Activated naive CD8-positive, alpha-beta T cell (primary cell): ENCODE measurements around the gene MEIOSIN.

Experiments used
- H3K27ac Mint-ChIP-seq: one replicate; pipeline ENCODE4 v1.8.0; 2021; ENCODE audit warnings: mixed read lengths
- H3K27me3 Mint-ChIP-seq: one replicate; pipeline ENCODE4 v1.8.0; 2021; ENCODE audit warnings: mixed read lengths
- H3K36me3 Mint-ChIP-seq: one replicate; pipeline ENCODE4 v1.8.0; 2021; ENCODE audit warnings: mixed read lengths
- H3K4me1 Mint-ChIP-seq: one replicate; pipeline ENCODE4 v1.8.0; 2021; ENCODE audit warnings: low read depth, mixed read lengths
- H3K4me3 Mint-ChIP-seq: one replicate; pipeline ENCODE4 v1.8.0; 2021; ENCODE audit warnings: mild to moderate bottlenecking, mixed read lengths
- H3K9me3 Mint-ChIP-seq: one replicate; pipeline ENCODE4 v1.8.0; 2021; ENCODE audit warnings: low read depth, mixed read lengths

MEIOSIN gene

GRCh38 chr19:45779231-45780145, 46.2 kb downstream of the MEIOSIN start:
- Mint-ChIP-seq H3K4me3 (peak overlapping the region; percentile 82), H3K27ac (no peak overlapping the region), H3K27me3 (peaks cover 9% of the 10 kb centered on the region)

GRCh38 chr19:45780146-45780447, 46.9 kb downstream of the MEIOSIN start:
- no peaks in the 10 kb centered on the region for H3K9me3 Mint-ChIP-seq
- H3K4me3 Mint-ChIP-seq: no peak overlapping the region
- H3K36me3 Mint-ChIP-seq: peaks cover 4% of the 10 kb centered on the region
- H3K27me3 Mint-ChIP-seq: peaks cover 10% of the 10 kb centered on the region
- peaks cover 16% of the 10 kb centered on the region for H3K4me1 Mint-ChIP-seq
- no peak overlapping the region for H3K27ac Mint-ChIP-seq

More at GRCh38 chr19:45779231-45780145, 46.2 kb downstream of the MEIOSIN start:
- Mint-ChIP-seq H3K4me1 (peaks cover 16% of the 10 kb centered on the region), H3K36me3 (peaks cover 4% of the 10 kb centered on the region), H3K9me3 (no peaks in the 10 kb centered on the region)

- Mint-ChIP-seq H3K9me3 (no peaks in the 10 kb centered on the region), H3K4me1 (peaks cover 16% of the 10 kb centered on the region), H3K36me3 (peaks cover 4% of the 10 kb centered on the region), H3K27ac (no peak overlapping the region), H3K27me3 (peaks cover 10% of the 10 kb centered on the region), H3K4me3 (no peak overlapping the region)
Measured at GRCh38 chr19:45780448-45781213, 47.4 kb downstream of the MEIOSIN start.

GRCh38 chr19:45781214-45782161, 48.2 kb downstream of the MEIOSIN start:
- peaks cover 6% of the 10 kb centered on the region for H3K36me3 Mint-ChIP-seq
- peaks cover 10% of the 10 kb centered on the region for H3K27me3 Mint-ChIP-seq
- H3K9me3 Mint-ChIP-seq: no peaks in the 10 kb centered on the region
- H3K4me3 Mint-ChIP-seq: no peak overlapping the region
- peaks cover 16% of the 10 kb centered on the region for H3K4me1 Mint-ChIP-seq
- no peak overlapping the region for H3K27ac Mint-ChIP-seq

- Mint-ChIP-seq H3K27ac (no peak within 1 kb of the TSS), H3K4me1 (peaks cover 16% of the 10 kb centered on the region), H3K36me3 (peaks cover 7% of the 10 kb centered on the region), H3K4me3 (no peak within 1 kb of the TSS), H3K27me3 (peaks cover 10% of the 10 kb centered on the region), H3K9me3 (no peaks in the 10 kb centered on the region)
Measured at GRCh38 chr19:45782162-45782691, 49.0 kb downstream of the MEIOSIN start, which contains the start of gene DMPK. Gene DMPK (minus strand): TSS chr19:45782490. CDS start chr19:45782352, 138 bp downstream.

GRCh38 chr19:45782820-45783785, 49.9 kb downstream of the MEIOSIN start:
- Mint-ChIP-seq H3K27ac (no peak overlapping the region), H3K36me3 (peaks cover 9% of the 10 kb centered on the region), H3K27me3 (peaks cover 12% of the 10 kb centered on the region), H3K4me1 (peaks cover 16% of the 10 kb centered on the region), H3K4me3 (no peak overlapping the region), H3K9me3 (no peaks in the 10 kb centered on the region)

- H3K36me3 Mint-ChIP-seq: peaks cover 15% of the 10 kb centered on the region
- peaks cover 15% of the 10 kb centered on the region for H3K27me3 Mint-ChIP-seq
- H3K27ac Mint-ChIP-seq: no peak overlapping the region
- no peak overlapping the region for H3K4me3 Mint-ChIP-seq
- no peaks in the 10 kb centered on the region for H3K9me3 Mint-ChIP-seq
- peaks cover 8% of the 10 kb centered on the region for H3K4me1 Mint-ChIP-seq
Measured at GRCh38 chr19:45784096-45784495, 50.9 kb downstream of the MEIOSIN start.

- peaks cover 12% of the 10 kb centered on the region for H3K27me3 Mint-ChIP-seq
- no peak overlapping the region for H3K4me3 Mint-ChIP-seq
- H3K9me3 Mint-ChIP-seq: no peaks in the 10 kb centered on the region
- H3K4me1 Mint-ChIP-seq: peaks cover 1% of the 10 kb centered on the region
- peaks cover 18% of the 10 kb centered on the region for H3K36me3 Mint-ChIP-seq
- H3K27ac Mint-ChIP-seq: no peak overlapping the region
Measured at GRCh38 chr19:45785097-45785496, 51.9 kb downstream of the MEIOSIN start.

- no peak overlapping the region for H3K27ac Mint-ChIP-seq
- no peak overlapping the region for H3K4me3 Mint-ChIP-seq
- peaks cover 5% of the 10 kb centered on the region for H3K4me1 Mint-ChIP-seq
- H3K9me3 Mint-ChIP-seq: no peaks in the 10 kb centered on the region
- H3K27me3 Mint-ChIP-seq: peaks cover 10% of the 10 kb centered on the region
- peaks cover 20% of the 10 kb centered on the region for H3K36me3 Mint-ChIP-seq
Measured at GRCh38 chr19:45785781-45786532, 52.7 kb downstream of the MEIOSIN start.

- peaks cover 21% of the 10 kb centered on the region for H3K36me3 Mint-ChIP-seq
Measured at GRCh38 chr19:45786533-45786894, 53.3 kb downstream of the MEIOSIN start.

GRCh38 chr19:45789035-45789786, 56.0 kb downstream of the MEIOSIN start:
- Mint-ChIP-seq H3K36me3 (peaks cover 21% of the 10 kb centered on the region), H3K4me3 (no peak overlapping the region), H3K4me1 (peaks cover 30% of the 10 kb centered on the region), H3K27ac (no peak overlapping the region), H3K27me3 (peaks cover 12% of the 10 kb centered on the region), H3K9me3 (no peaks in the 10 kb centered on the region)

More at GRCh38 chr19:45786533-45786894, 53.3 kb downstream of the MEIOSIN start:
- peaks cover 9% of the 10 kb centered on the region for H3K27me3 Mint-ChIP-seq
- peaks cover 11% of the 10 kb centered on the region for H3K4me1 Mint-ChIP-seq
- no peaks in the 10 kb centered on the region for H3K9me3 Mint-ChIP-seq
- no peak overlapping the region for H3K27ac Mint-ChIP-seq
- no peak overlapping the region for H3K4me3 Mint-ChIP-seq

GRCh38 chr19:45790942-45791341, 57.7 kb downstream of the MEIOSIN start:
- Mint-ChIP-seq H3K27me3 (peaks cover 14% of the 10 kb centered on the region), H3K4me1 (peaks cover 33% of the 10 kb centered on the region), H3K9me3 (no peaks in the 10 kb centered on the region), H3K27ac (no peak overlapping the region), H3K4me3 (peak overlapping the region; percentile 96), H3K36me3 (peaks cover 21% of the 10 kb centered on the region)
